OCI-LY3 (cell line): ENCODE measurements around the gene ITGA11.

Experiments used
- H2AFZ ChIP-seq: fragments of 200-600, 300-600 bp; shearing (Covaris generic); 2 replicates; pipeline ENCODE4 v1.6.0; 2014; ENCODE audit warnings: antibody characterized with exemption, low read depth, low read length
- H3K27ac ChIP-seq: fragments of 200-600, 300-600 bp; sonication (generic); 2 replicates; pipeline ENCODE4 v1.5.1; 2014; ENCODE audit warnings: mild to moderate bottlenecking, low read length, moderate library complexity, mixed read lengths
- H3K27me3 ChIP-seq: fragments of 200-600, 300-600 bp; sonication (generic); 2 replicates; pipeline ENCODE4 v1.6.1; 2014; ENCODE audit warnings: low read depth, low read length, mixed read lengths
- H3K36me3 ChIP-seq: fragments of 200-600, 300-600 bp; sonication (generic); replicated peaks from 2 replicates; pipeline ENCODE3; 2014; ENCODE audit warnings: low read depth, low read length, mixed read lengths
- H3K4me1 ChIP-seq: fragments of 300-600, 200-600 bp; sonication (generic); 2 replicates; pipeline ENCODE4 v1.6.1; 2014; ENCODE audit warnings: low read length, mixed read lengths
- H3K4me2 ChIP-seq: fragments of 200-600, 300-600 bp; sonication (generic); 2 replicates; pipeline ENCODE4 v1.6.1; 2014; ENCODE audit warnings: low read length, mixed read lengths
- H3K4me3 ChIP-seq: fragments of 300-600, 200-600 bp; sonication (generic); 2 replicates; pipeline ENCODE4 v1.5.1; 2014; ENCODE audit warnings: antibody characterized with exemption, mild to moderate bottlenecking, low read length, moderate library complexity
- H3K79me2 ChIP-seq: fragments of 300-600, 200-600 bp; shearing (Covaris generic); 2 replicates; pipeline ENCODE4 v1.6.1; 2014; ENCODE audit warnings: mild to moderate bottlenecking, low read length, mixed read lengths
- H3K9ac ChIP-seq: fragments of 300-600, 200-600 bp; shearing (Covaris generic); 2 replicates; pipeline ENCODE4 v1.6.0; 2014; ENCODE audit warnings: mild to moderate bottlenecking, low read length, moderate library complexity
- H3K9me3 ChIP-seq: fragments of 200-600, 300-600 bp; shearing (Covaris generic); 2 replicates; pipeline ENCODE4 v1.6.1; 2014; ENCODE audit warnings: low read length, mixed read lengths; ENCODE audit not compliant: insufficient read depth
- H4K20me1 ChIP-seq: fragments of 200-600, 300-600 bp; sonication (generic); 2 replicates; pipeline ENCODE4 v1.6.1; 2016; ENCODE audit warnings: low read length, mixed read lengths; ENCODE audit not compliant: insufficient read depth
- CTCF ChIP-seq: fragments of 200-600, 300-600 bp; sonication (generic); IDR thresholded peaks from 2 replicates; pipeline ENCODE4 v1.5.1; 2014; ENCODE audit warnings: antibody characterized with exemption, low read length, low read depth
- EZH2phosphoT487 ChIP-seq: fragments of 200-600 bp; shearing (Covaris generic); IDR thresholded peaks from 2 replicates; pipeline ENCODE4 v1.6.1; 2018; ENCODE audit warnings: antibody characterized with exemption, mixed run types, low read depth

The ITGA11 gene

GRCh38 chr15:68442041-68442440 lies 10.1 kb upstream of the ITGA11 start:
- H3K4me2 ChIP-seq = no peak overlapping the region
- no peak overlapping the region for H2AFZ ChIP-seq
- H3K79me2 ChIP-seq = no peaks in the 10 kb centered on the region
- TF ChIP-seq CTCF (no peak), EZH2phosphoT487 (no peak)
- H3K9me3 ChIP-seq = no peaks in the 10 kb centered on the region
- H3K27ac ChIP-seq = no peak overlapping the region
- no peak overlapping the region for H3K9ac ChIP-seq
- H3K36me3 ChIP-seq = no peaks in the 10 kb centered on the region
- H3K4me1 ChIP-seq = no peaks in the 10 kb centered on the region
- no peaks in the 10 kb centered on the region for H4K20me1 ChIP-seq
- peaks cover 75% of the 10 kb centered on the region for H3K27me3 ChIP-seq
- H3K4me3 ChIP-seq = no peak overlapping the region

GRCh38 chr15:68441045-68441743 lies 9.2 kb upstream of the ITGA11 start:
- Histone ChIP-seq H3K36me3 (no peaks in the 10 kb centered on the region), H2AFZ (no peak overlapping the region), H3K4me1 (no peaks in the 10 kb centered on the region), H3K9ac (no peak overlapping the region), H3K27ac (no peak overlapping the region), H3K4me2 (no peak overlapping the region), H4K20me1 (no peaks in the 10 kb centered on the region), H3K9me3 (no peaks in the 10 kb centered on the region), H3K4me3 (no peak overlapping the region), H3K27me3 (peaks cover 70% of the 10 kb centered on the region), H3K79me2 (no peaks in the 10 kb centered on the region)
- TF ChIP-seq CTCF (no peak), EZH2phosphoT487 (no peak)

GRCh38 chr15:68440136-68440535 lies 8.2 kb upstream of the ITGA11 start:
- Histone ChIP-seq H3K4me3 (no peak overlapping the region), H4K20me1 (no peaks in the 10 kb centered on the region), H3K4me1 (no peaks in the 10 kb centered on the region), H3K4me2 (no peak overlapping the region), H2AFZ (no peak overlapping the region), H3K79me2 (no peaks in the 10 kb centered on the region), H3K27ac (no peak overlapping the region), H3K36me3 (no peaks in the 10 kb centered on the region), H3K9ac (no peak overlapping the region), H3K9me3 (no peaks in the 10 kb centered on the region), H3K27me3 (peaks cover 69% of the 10 kb centered on the region)
- TF ChIP-seq EZH2phosphoT487 (no peak), CTCF (no peak)

- no peaks in the 10 kb centered on the region for H4K20me1 ChIP-seq
- no peak overlapping the region for H3K27ac ChIP-seq
- no peaks in the 10 kb centered on the region for H3K36me3 ChIP-seq
- no peak overlapping the region for H3K4me2 ChIP-seq
- H3K79me2 ChIP-seq = no peaks in the 10 kb centered on the region
- H3K9me3 ChIP-seq = no peaks in the 10 kb centered on the region
- H3K9ac ChIP-seq = no peak overlapping the region
- H2AFZ ChIP-seq = no peak overlapping the region
- H3K4me3 ChIP-seq = no peak overlapping the region
- no peak for TF ChIP-seq EZH2phosphoT487
- no peak for TF ChIP-seq CTCF
- H3K27me3 ChIP-seq = peaks cover 73% of the 10 kb centered on the region
- H3K4me1 ChIP-seq = no peaks in the 10 kb centered on the region
Observed at GRCh38 chr15:68439506-68439905, 7.5 kb upstream of the ITGA11 start.
